Left colon (tissue), 2 donors: ENCODE results near the gene LYPD3. TPM values are rescaled to one million over a fixed set of nuclear protein-coding genes. Genes with fewer than 3 reads are reported as not detected.

Source experiments
- ATAC-seq: fragments of 200-7000 bp; cut with Tn5 transposase; one replicate; pipeline ENCODE4 v1.9.1; 2020; ENCODE audit warnings: mild to moderate bottlenecking, moderate library complexity
- DNase-seq, 2 donors: peaks; one replicate each; pipeline ENCODE4 v3.0.0-alpha.2; 2020
- intact Hi-C, 2 donors: fragments of 100-400 bp; cut with DNase I in 1 of 2; cut with micrococcal nuclease in 1 of 2; formaldehyde crosslinking; loops; one replicate each; pipeline versions ENCODE4 v1.11.2 to v1.14.0; 2022; cut with DNase I, micrococcal nuclease
- total RNA-seq, 2 donors: library from RNA; stranded (reverse); fragmentation: NEBNext Ultra II Directional; extraction: Animal tissue kit (Norgen Biotek cat#: 25700); gene quantifications; one replicate each; pipeline ENCODE4 v1.2.1, GENCODE V29; 2021
- donor health status: DM: no; HTN: no; CAD: no.
- donor health status: DM: yes; HTN: yes; CAD: no.

LYPD3 gene
- total RNA-seq, 2 donors from 2014 or later, result 0.21 to 0.56 TPM

DNA sequence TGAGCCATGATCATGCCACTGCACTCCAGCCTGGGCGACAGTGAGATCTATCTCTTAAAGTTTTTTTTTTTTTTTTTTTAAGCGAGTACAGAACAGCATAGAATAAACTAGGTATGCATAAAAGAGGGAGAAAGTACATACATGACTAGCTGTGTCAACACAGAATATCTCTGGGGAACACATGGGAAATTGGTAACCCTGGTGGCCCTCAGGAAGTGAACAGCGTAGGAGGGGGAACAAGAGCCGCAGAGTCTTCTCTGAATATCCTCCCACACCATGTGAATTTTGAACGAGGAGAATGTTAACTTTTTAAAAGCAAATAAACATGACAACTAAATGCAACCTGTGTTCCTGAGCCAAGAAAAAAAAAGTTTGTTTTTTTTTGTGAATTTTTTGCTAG is 23.9 kb upstream of the LYPD3 start:
- no peak for ATAC-seq
- no peak for DNase-seq
- intact Hi-C loops, result no loop called here

DNA sequence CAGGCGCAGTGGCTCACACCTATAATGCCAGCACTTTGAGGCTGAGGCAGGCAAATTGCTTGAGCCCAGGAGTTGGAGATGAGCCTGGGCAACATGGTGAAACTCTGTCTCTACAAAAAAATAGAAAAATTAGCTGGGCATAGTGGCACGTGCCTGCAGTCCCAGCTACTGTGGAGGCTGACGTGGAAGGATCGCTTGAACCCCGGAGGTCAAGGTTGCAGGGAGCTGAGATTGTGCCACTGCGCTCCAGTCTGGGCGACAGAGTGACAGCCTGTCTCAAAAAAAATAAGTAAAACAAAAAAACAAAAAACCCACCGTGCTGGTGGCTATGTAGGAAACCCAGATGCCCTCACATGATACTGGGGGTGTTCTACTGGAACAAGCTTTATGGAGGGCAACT is 22.8 kb upstream of the LYPD3 start:
- no peak for ATAC-seq
- intact Hi-C loops, result no loop called here
- DNase-seq, result no peak

DNA sequence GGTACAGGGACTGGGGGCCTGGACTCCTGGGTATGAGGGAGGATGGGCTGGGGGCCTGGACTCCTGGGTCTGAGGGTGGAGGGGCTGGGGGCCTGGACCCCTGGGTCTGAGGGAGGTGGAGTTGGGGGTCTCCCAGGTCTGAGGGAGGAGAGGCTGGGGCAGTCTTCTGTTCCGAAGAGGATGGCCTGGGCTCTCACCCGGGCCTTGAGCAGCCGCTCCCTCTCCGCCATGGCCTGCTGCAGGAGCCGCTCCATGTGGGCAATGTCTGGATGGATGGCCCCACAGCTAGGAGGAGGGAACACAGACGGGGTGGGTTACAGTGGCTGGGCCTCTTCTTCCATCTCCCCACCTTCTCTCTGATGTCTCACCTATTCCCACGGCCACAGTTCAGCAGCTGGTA is 21.0 kb upstream of the LYPD3 start:
- ATAC-seq, result no peak
- intact Hi-C loops, result no loop called here
- no peak for DNase-seq

DNA sequence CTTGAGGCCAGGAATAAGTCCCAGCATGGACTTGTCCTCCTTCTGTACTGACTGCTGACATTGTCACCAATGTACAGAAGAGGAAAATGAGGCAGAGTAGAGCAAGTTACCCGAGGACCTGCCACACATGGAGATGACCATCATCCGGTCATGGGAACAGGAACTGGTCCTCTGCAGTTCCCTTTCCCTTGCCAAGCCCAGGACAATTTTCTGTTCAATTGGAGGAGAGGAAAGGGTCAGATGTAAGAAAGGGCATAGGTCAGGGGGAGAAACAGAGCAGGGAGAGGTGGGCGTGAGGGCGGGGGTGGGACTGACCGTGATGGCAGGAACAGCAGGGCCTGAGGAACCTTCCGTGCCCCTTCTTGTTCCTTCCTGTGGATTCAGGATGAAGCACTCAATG is 20.5 kb upstream of the LYPD3 start:
- ATAC-seq (no peak), DNase-seq (no peak)
- intact Hi-C loops, result no loop called here

DNA sequence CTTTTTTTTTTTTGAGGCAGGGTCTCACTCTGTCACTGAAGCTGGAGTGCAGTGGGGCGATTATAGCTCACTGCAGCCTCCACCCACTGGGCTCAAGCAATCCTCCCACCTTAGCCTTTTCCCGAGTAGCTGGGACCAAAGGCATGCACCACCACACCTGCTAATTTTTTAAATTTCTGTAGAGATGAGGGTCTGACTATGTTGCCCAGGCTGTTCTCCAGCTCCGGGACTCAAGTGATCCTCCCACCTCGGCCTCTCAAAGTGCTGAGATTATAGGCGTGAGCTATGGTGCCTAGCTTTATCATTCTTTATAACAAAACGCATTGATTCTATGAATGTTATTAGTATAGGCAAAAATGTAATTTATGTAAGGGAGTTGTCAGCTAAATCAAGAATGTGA is 17.9 kb upstream of the LYPD3 start:
- DNase-seq (no peak), ATAC-seq (no peak)
- intact Hi-C loops, result no loop called here

DNA sequence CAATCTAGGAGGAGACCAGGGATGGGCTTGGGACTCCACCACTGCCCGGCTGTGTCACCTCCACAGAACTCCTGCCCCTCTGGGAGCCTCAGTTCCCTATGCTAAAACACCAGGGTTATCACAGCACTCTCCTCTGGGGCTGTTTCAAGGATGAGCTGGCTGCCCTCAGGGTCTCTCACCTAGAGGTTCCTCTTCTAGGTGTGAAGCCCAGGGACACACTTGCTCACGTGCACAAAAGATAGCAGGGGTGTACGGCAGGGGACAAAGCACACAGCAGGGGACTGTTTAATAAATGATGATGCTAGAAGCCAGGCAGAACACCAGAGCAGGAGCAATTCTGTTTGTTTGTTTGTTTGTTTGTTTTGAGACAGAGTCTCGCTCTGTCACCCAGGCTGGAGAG is 16.8 kb upstream of the LYPD3 start:
- intact Hi-C loops, result no loop called here
- DNase-seq (no peak), ATAC-seq (no peak)

DNA sequence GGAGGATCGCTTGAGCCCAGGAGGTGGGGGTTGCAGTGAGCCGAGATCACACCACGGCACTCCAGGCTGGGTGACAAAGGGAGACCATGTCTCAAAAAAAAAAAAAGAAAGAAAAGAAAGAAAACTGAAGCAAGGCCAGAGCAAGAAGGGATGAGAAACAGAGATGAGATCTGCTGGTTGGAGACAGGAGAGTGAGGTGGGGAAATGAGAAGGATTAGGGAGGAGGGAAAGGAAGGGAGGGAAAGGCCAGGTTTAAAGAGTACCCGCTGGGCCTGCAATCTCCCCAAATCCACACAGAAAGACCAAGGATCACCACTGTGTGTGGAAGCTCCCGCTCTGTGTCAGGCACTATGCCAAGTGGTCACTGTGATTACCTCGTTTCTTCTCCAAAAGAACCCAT is 16.3 kb upstream of the LYPD3 start:
- DNase-seq (no peak), ATAC-seq (no peak)
- intact Hi-C loops, result no loop called here

DNA sequence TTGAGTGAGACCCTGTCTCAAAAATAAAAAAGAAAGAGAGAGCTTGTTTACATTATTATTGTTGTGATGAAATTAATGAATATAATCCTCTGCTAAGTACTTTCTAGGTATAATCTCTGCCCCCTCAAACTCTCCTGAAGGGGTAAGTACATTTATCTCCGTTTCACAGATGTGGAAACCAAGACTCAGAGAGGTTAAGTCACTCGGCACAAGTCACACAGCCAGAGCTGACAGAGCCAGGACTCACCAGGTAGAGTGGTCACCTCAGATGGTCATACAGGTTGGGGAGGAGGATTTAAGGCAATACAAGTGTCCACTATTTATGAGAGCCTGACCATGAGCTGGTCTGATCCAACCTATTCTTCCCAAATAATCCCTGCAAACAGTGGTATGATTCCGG is 15.2 kb upstream of the LYPD3 start:
- DNase-seq, result no peak
- no peak for ATAC-seq
- intact Hi-C loops, result no loop called here

DNA sequence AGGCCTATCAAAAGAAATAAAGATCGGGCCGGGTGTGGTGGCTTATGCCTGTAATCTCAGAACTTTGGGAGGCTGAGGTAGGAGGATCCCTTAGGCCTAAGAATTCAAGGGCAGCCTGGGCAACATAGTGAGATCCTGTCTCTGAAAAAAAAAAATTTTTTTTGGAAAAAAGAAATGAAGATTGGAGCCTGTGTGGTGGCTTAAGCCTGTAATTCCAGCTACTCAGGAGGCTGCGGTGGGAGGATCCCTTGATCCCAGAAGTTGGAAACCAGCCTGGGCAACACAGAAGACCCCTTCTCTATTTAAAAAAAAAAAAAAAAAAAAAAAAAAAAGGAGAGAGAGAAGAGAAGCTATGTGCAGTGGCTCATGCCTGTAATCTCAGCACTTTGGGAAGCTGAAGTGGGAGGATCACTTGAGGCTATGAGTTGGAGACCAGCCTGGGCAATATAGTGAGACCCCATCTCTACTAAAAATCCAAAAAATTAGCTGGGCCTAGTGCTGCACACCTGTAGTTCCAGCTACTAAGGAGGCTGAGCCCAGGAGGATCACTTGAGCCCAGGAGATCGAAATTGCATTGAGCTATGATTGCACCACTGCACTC is 14.7 kb upstream of the LYPD3 start:
- DNase-seq (no peak), ATAC-seq (no peak)
- intact Hi-C loops, result no loop called here

DNA sequence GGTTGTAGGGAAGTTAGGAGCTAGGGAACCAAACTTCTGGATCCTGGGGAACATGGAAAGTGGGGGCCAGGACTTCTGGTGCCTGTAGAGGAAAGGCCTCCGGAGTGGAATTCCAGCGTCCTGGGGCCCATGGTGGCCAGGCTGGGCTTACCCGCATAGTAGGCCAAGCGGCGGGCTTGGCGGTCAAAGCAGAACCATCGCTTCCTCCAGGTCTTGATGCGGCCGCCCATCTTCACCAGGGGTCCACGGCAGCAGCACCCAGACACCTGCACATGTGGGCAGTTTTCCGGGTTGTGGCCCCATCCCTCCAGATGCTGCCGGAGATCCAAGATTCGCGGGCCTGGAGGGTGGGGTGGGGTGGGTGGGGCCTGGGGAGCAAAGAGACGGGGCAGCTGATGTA is 13.8 kb upstream of the LYPD3 start:
- no peak for ATAC-seq
- intact Hi-C loops, result no loop called here
- DNase-seq, result no peak

DNA sequence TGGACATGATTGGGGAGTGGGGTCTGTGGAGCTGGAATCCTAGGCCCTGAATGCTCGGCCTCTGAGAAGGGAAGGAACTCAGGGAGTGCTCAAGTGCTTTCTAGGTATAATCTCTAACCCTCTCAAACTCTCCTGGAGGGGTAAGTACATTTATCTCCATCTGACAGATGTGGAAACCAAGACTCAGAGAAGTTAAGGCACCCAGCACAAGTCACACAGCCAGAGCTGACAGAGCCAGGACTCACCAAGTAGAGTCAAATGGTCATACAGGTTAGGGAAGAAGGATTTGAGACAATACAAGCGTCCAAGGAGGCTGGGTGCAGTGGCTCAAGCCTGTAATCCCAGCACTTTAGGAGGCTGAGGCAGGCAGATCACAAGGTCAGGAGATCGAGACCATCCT is 12.9 kb upstream of the LYPD3 start:
- intact Hi-C loops, result no loop called here
- ATAC-seq, result no peak

DNA sequence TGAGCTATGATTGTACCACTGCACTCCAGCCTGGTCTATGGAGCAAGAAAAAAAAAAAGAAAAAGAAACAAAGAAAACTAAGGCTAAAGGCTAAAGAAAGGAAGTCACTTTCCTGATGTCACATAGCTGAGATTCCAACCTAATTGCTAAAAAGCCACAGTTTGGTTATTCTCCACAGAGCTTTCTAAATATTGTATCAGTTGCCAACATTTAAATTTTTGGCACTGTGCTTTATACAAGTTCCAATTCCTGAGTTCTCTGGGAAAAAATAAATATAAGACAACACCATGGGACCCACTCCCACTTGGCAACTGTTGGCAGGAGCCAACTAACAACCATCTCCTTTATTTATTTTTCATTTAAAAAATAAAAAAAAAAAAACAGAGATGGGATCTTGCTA is 11.2 kb upstream of the LYPD3 start:
- intact Hi-C loops, result no loop called here
- DNase-seq (no peak), ATAC-seq (no peak)

More for the DNA sequence above, 12.9 kb upstream of the LYPD3 start:
- DNase-seq, result no peak

DNA sequence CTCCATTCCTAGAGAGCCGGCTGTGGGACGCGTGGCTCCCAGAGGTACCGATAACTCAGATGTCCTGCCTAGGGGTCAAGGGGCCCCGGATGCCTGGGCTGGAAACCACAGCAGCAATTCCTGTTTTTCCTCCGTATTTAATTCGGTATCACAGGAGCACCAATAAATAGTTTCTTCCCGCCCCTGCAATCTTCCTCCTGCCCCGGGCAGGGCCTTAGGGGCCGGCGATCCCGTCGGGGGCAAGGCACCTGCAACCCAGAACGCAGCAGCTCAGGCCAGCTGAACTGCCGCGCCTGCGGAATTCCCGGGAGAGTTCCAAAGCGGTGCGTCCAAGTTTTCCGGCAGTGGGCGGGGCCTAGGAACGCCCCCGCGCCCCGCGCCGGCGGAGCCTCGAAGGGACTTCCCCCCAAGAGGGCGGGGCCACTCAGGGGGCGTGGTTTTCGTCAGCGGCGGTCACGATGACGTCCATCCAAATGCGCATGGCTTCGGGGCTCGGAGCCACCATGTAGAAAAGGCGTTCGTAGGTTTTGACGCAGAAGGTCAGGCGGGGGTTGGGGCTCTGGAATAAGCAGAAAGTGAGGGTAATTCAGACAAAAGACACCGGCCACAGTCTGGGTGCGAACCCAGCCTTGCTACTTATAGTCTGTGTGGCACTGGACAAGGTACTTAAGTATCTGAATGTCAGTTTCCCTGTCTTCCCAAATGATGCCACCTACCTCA is 9.7 kb upstream of the LYPD3 start:
- intact Hi-C loops, result no loop called here
- ATAC-seq, result peak; percentile 97
- DNase-seq, result peak; percentile 93 to 97

DNA sequence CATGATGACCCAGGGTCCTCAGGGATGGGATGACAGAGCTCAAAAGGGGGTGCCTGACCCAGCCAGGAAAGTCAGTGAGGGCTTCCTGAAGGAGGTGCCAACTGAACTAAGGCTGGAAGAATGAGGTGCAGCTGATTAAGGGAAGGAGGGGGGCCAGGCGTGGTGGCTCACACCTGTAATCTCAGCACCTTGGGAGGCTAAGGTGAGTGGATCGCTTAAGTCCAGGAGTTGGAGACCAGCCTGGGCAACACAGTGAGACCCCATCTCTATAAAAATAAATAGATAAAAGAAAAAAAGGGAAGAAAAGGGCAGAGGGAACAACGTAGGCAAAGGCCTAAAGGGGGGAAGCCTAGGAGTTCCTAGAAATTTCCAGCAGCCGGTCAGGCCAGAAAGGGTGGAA is 9.1 kb upstream of the LYPD3 start:
- intact Hi-C loops, result no loop called here
- no peak for DNase-seq
- ATAC-seq, result no peak

DNA sequence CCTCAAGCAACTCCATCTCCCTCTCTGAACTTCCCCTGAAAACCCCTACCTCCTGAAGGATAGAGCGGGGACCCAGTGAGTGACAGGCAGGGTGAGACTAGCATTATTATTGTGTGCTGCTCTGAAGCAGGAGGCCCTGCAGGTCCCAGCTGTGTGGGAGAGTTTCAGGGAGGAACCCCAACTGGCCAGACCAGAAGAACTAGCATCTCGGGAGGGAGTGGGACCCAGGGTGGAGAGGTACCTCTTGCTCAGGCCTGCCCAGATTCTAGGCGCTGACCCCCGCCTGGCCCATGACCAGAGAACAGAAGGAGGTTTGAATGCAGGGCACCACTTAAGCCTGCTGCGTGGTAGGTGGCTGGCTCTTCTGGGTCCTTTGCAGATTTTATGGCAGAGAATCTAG is 5.7 kb upstream of the LYPD3 start:
- no peak for ATAC-seq
- no peak for DNase-seq
- intact Hi-C loops, result no loop called here

DNA sequence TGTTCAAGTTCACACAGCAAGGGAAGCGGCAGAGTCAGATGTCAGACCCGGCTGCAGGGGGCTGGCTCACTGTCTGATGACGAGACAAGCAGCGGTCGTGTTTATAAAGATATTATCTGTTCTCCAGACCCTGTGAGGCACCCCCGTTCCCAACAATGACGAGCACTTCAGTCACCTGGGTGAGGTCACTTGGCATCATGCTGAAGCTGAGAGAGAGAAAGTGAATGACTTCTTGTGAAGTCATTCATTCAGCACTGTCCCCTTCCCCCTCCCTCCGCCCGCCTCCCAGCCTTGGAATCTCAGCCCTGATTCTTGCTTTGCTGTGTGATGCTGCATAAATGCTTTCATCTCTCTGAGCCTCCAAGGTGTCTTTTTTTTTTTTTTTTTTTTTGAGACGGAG is 4.9 kb upstream of the LYPD3 start:
- DNase-seq, result no peak
- ATAC-seq, result no peak
- intact Hi-C loops, result no loop called here

DNA sequence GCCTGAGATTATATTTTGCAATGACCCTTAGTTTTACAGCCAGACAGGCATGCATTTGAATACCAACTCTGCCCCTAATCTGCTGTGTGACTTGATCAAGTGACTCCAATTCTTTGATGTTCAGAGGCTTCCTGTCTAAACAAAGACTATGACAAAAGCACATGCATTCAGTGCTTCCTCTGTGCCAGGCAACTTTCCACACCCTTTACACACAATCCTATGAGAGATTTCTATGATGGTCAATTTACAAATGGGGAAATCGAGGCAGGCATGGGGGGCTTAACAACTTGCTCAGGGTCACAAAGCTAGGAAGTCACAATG is 3.7 kb upstream of the LYPD3 start:
- ATAC-seq, result no peak
- intact Hi-C loops, result no loop called here
- DNase-seq, result no peak

DNA sequence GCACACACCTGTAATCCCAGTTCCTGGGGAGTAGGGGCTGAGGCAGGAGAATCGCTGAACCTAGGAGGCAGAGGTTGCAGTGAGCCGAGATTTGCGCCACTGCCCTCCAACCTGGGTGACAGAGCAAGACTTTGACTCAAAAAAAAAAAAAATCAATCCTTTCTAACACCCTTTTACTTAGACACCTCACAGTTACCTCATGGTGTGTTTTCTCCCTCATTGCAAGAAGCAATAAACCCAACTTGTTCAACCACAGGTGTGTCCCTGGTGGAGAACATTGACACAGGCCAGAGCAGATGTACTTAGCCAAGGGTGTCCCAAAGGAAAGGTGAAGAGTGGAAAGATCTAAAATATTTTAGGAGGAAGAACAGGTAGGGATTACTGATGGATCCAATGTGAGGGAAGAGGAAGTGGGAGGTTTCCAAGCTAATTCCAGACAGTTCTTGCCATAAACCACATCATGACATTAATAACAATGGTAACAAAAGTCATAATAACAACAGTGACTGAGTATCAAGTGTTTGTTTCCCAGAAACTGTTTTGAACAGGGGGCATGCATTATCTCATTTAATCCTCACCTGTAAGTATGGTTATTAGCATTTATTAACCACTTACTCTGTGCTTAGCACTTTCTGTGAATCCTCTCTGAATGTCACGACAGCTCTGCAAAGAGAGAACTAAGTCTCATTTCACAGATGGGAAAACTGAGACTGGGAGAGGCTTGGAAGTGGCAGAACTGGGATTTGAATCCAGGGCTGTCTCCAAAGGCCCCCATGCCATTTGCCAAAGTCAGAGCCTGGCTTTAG is 3.1 kb upstream of the LYPD3 start:
- ATAC-seq (peak; percentile 29), DNase-seq (no peak)
- intact Hi-C loops, result no loop called here

DNA sequence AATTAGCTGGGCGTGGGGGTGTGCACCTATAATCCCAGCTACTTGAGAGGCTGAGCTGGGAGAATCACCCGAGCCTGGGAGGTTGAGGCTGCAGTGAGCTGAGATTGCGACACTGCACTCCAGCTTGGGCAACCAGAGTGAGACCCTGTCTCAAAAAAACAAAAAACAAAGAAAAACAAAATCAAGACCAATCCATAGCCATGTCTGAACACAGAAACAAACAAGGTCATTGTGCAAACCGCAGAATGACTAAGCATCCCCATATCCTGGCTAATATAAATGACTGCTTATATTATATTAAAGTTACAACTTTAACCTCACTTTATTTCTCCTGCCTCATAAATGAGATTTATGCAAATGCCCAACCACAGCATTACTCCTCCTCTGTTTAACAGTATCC is 2.3 kb upstream of the LYPD3 start:
- intact Hi-C loops, result no loop called here
- DNase-seq, result no peak
- ATAC-seq, result no peak

DNA sequence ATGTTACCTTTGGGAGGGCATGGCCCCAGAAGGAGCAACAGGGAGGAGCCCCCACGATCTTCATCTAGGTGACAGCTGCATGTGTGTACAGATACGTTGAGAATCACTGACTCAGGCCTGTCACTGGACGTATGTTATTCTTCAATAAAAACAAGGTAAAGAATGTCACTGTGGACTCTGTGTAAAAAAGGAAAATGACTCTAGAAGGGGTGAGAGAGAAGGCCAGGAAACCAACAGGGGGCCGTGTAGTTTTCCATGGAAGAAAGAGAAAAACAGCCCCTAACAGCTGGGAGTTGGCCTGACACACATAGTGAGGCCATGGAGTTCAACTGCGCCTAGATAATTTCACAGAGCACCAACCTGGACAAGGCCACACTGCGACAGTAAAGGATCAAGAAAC is 1.9 kb upstream of the LYPD3 start:
- DNase-seq (no peak), ATAC-seq (no peak)
- intact Hi-C loops, result no loop called here

DNA sequence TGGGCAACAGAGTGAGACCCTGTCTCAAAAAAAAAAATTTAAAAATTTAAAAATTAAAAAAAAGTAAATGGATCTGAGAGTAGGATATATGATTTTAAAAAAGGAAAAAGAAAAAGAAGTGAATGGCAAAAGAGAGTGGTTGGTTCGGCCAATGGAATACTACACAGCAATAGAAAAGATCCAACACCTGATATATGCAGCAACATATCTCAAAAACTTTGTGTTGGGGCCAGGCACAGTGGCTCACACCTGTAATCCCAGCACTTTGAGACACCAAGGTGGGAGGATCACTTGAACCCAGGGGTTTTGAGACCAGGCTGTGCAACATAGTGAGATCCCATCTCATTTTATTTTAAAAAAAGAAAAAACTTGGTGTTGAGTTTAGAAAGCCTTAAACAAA is 1.4 kb upstream of the LYPD3 start:
- ATAC-seq (no peak), DNase-seq (no peak)
- intact Hi-C loops, result no loop called here
